Measurements from ENCODE around the gene TIE1. TPM values are rescaled to one million over a fixed set of nuclear protein-coding genes. Genes with fewer than 3 reads are reported as not detected.

TIE1 gene
- total RNA-seq, 1 donor from 2014 or later = 0.98 TPM

GRCh38 chr1:43296207-43296606, 4.6 kb upstream of the TIE1 start:
- Histone ChIP-seq H3K4me3 (ENCODE audit: insufficient read depth, low read depth, low read length) (no peak overlapping the region), H3K27ac (ENCODE audit: low read depth, low read length) (no peak overlapping the region), H2AFZ (ENCODE audit: low read depth, low read length) (no peak overlapping the region), H3K79me2 (ENCODE audit: insufficient read depth, low read length) (no peaks in the 10 kb centered on the region), H3K4me2 (ENCODE audit: low read length) (no peak overlapping the region), H3K9ac (ENCODE audit: low read length) (no peak overlapping the region), H4K20me1 (ENCODE audit: insufficient read depth, low read length) (no peaks in the 10 kb centered on the region), H3K4me1 (ENCODE audit: insufficient read depth, low read length) (peaks cover 11% of the 10 kb centered on the region), H3K9me3 (ENCODE audit: insufficient read depth, low read depth, low read length) (no peaks in the 10 kb centered on the region), H3K27me3 (ENCODE audit: insufficient read depth, low read length) (no peaks in the 10 kb centered on the region), H3K36me3 (ENCODE audit: insufficient read depth, low read length) (no peaks in the 10 kb centered on the region)
- no peak for TF ChIP-seq EZH2 (IDR thresholded peaks at IDR 0.05; ENCODE audit: insufficient read depth, low read length)
- no peak for TF ChIP-seq CTCF (IDR thresholded peaks at IDR 0.05; ENCODE audit: insufficient read depth, low read depth, low read length)
- Mint-ChIP-seq H3K9me3 (ENCODE audit: unreplicated experiment) (no peaks in the 10 kb centered on the region), H3K27ac (ENCODE audit: unreplicated experiment) (no peak overlapping the region), H3K27me3 (ENCODE audit: low read depth, unreplicated experiment) (peaks cover 8% of the 10 kb centered on the region), H3K36me3 (ENCODE audit: low read depth, unreplicated experiment) (no peaks in the 10 kb centered on the region), H3K4me1 (ENCODE audit: low read depth, unreplicated experiment) (peaks cover 11% of the 10 kb centered on the region), H3K4me3 (ENCODE audit: unreplicated experiment) (no peak overlapping the region)
- DNase-seq (ENCODE audit: low read depth) (peak; percentile 16), FAIRE-seq (no peak)

- H2AFZ ChIP-seq (ENCODE audit: low read depth, low read length) = no peak overlapping the region
- no peaks in the 10 kb centered on the region for H3K9me3 ChIP-seq (ENCODE audit: insufficient read depth, low read depth, low read length)
- Mint-ChIP-seq H3K4me1 (ENCODE audit: low read depth, unreplicated experiment) (peaks cover 16% of the 10 kb centered on the region), H3K27me3 (ENCODE audit: low read depth, unreplicated experiment) (peaks cover 7% of the 10 kb centered on the region), H3K36me3 (ENCODE audit: low read depth, unreplicated experiment) (no peaks in the 10 kb centered on the region), H3K4me3 (ENCODE audit: unreplicated experiment) (no peak overlapping the region), H3K9me3 (ENCODE audit: unreplicated experiment) (no peaks in the 10 kb centered on the region), H3K27ac (ENCODE audit: unreplicated experiment) (no peak overlapping the region)
- no peaks in the 10 kb centered on the region for H3K36me3 ChIP-seq (ENCODE audit: insufficient read depth, low read length)
- no peaks in the 10 kb centered on the region for H4K20me1 ChIP-seq (ENCODE audit: insufficient read depth, low read length)
- no peaks in the 10 kb centered on the region for H3K79me2 ChIP-seq (ENCODE audit: insufficient read depth, low read length)
- no peaks in the 10 kb centered on the region for H3K27me3 ChIP-seq (ENCODE audit: insufficient read depth, low read length)
- DNase-seq (ENCODE audit: low read depth) (no peak), FAIRE-seq (no peak)
- no peak overlapping the region for H3K4me2 ChIP-seq (ENCODE audit: low read length)
- peaks cover 11% of the 10 kb centered on the region for H3K4me1 ChIP-seq (ENCODE audit: insufficient read depth, low read length)
- no peak for TF ChIP-seq CTCF (IDR thresholded peaks at IDR 0.05; ENCODE audit: insufficient read depth, low read depth, low read length)
- TF ChIP-seq EZH2 (IDR thresholded peaks at IDR 0.05; ENCODE audit: insufficient read depth, low read length) = no peak
- no peak overlapping the region for H3K27ac ChIP-seq (ENCODE audit: low read depth, low read length)
- H3K9ac ChIP-seq (ENCODE audit: low read length) = no peak overlapping the region
- H3K4me3 ChIP-seq (ENCODE audit: insufficient read depth, low read depth, low read length) = no peak overlapping the region
Measured at GRCh38 chr1:43298055-43298454, 2.7 kb upstream of the TIE1 start.

GRCh38 chr1:43299101-43299500, 1.7 kb upstream of the TIE1 start:
- H3K9me3 ChIP-seq (ENCODE audit: insufficient read depth, low read depth, low read length) = no peaks in the 10 kb centered on the region
- H3K4me2 ChIP-seq (ENCODE audit: low read length) = no peak overlapping the region
- DNase-seq (ENCODE audit: low read depth) (no peak), FAIRE-seq (no peak)
- no peak overlapping the region for H3K9ac ChIP-seq (ENCODE audit: low read length)
- H3K4me3 ChIP-seq (ENCODE audit: insufficient read depth, low read depth, low read length) = no peak overlapping the region
- Mint-ChIP-seq H3K4me3 (ENCODE audit: unreplicated experiment) (no peak overlapping the region), H3K36me3 (ENCODE audit: low read depth, unreplicated experiment) (no peaks in the 10 kb centered on the region), H3K9me3 (ENCODE audit: unreplicated experiment) (no peaks in the 10 kb centered on the region), H3K27ac (ENCODE audit: unreplicated experiment) (no peak overlapping the region), H3K4me1 (ENCODE audit: low read depth, unreplicated experiment) (peaks cover 20% of the 10 kb centered on the region), H3K27me3 (ENCODE audit: low read depth, unreplicated experiment) (peaks cover 5% of the 10 kb centered on the region)
- no peak overlapping the region for H3K27ac ChIP-seq (ENCODE audit: low read depth, low read length)
- H2AFZ ChIP-seq (ENCODE audit: low read depth, low read length) = no peak overlapping the region
- TF ChIP-seq CTCF (IDR thresholded peaks at IDR 0.05; ENCODE audit: insufficient read depth, low read depth, low read length) = no peak
- no peak for TF ChIP-seq EZH2 (IDR thresholded peaks at IDR 0.05; ENCODE audit: insufficient read depth, low read length)
- H3K27me3 ChIP-seq (ENCODE audit: insufficient read depth, low read length) = no peaks in the 10 kb centered on the region
- no peaks in the 10 kb centered on the region for H3K36me3 ChIP-seq (ENCODE audit: insufficient read depth, low read length)
- H3K4me1 ChIP-seq (ENCODE audit: insufficient read depth, low read length) = peaks cover 11% of the 10 kb centered on the region
- no peaks in the 10 kb centered on the region for H4K20me1 ChIP-seq (ENCODE audit: insufficient read depth, low read length)
- no peaks in the 10 kb centered on the region for H3K79me2 ChIP-seq (ENCODE audit: insufficient read depth, low read length)

All from astrocyte (in vitro differentiated cells and primary cell).